Astrocyte (in vitro differentiated cells and primary cell): Measurements from ENCODE around the gene EXOG. TPM values are rescaled to one million over a fixed set of nuclear protein-coding genes. Genes with fewer than 3 reads are reported as not detected.

Experiments used
- DNase-seq: peaks from one replicate; pipeline ENCODE4 v3.0.0-alpha.2; 2010; ENCODE audit warnings: low read depth
- FAIRE-seq: peaks from 2 replicates; lab custom pipeline; 2011; peaks lifted over from hg19 to GRCh38; lab: Jason Lieb, UNC
- H2AFZ ChIP-seq: 2 replicates; pipeline ENCODE4 v1.6.0; 2012; ENCODE audit warnings: low read depth, low read length, inconsistent platforms
- H3K27ac ChIP-seq: 2 replicates; pipeline ENCODE4 v1.5.1; 2011; ENCODE audit warnings: low read depth, low read length, inconsistent platforms
- H3K27me3 ChIP-seq: 2 replicates; pipeline ENCODE4 v1.6.0; 2011; ENCODE audit warnings: low read length, inconsistent platforms; ENCODE audit not compliant: insufficient read depth
- H3K36me3 ChIP-seq: 2 replicates; pipeline ENCODE4 v1.5.1; 2011; ENCODE audit warnings: low read length, inconsistent platforms; ENCODE audit not compliant: insufficient read depth
- H3K4me1 ChIP-seq: 2 replicates; pipeline ENCODE4 v1.5.1; 2011; ENCODE audit warnings: low read length, inconsistent platforms; ENCODE audit not compliant: insufficient read depth
- H3K4me2 ChIP-seq: 2 replicates; pipeline ENCODE4 v1.6.0; 2012; ENCODE audit warnings: low read length, inconsistent platforms
- H3K4me3 ChIP-seq: 2 replicates; pipeline ENCODE4 v1.5.1; 2011; ENCODE audit warnings: low read depth, mild to moderate bottlenecking, low read length, inconsistent platforms; ENCODE audit not compliant: insufficient read depth
- H3K79me2 ChIP-seq: 2 replicates; pipeline ENCODE4 v1.6.0; 2012; ENCODE audit warnings: mild to moderate bottlenecking, low read length, inconsistent platforms; ENCODE audit not compliant: insufficient read depth
- H3K9ac ChIP-seq: 2 replicates; pipeline ENCODE4 v1.6.0; 2012; ENCODE audit warnings: mild to moderate bottlenecking, low read length, inconsistent platforms
- H3K9me3 ChIP-seq: 2 replicates; pipeline ENCODE4 v1.5.1; 2012; ENCODE audit warnings: low read depth, mild to moderate bottlenecking, low read length, inconsistent platforms; ENCODE audit not compliant: insufficient read depth
- H4K20me1 ChIP-seq: 2 replicates; pipeline ENCODE4 v1.6.0; 2012; ENCODE audit warnings: low read length, inconsistent platforms; ENCODE audit not compliant: insufficient read depth
- H3K27ac Mint-ChIP-seq: one replicate; pipeline ENCODE4 v1.8.0; 2021; ENCODE audit warnings: mild to moderate bottlenecking, mixed read lengths; ENCODE audit not compliant: unreplicated experiment
- H3K27me3 Mint-ChIP-seq: one replicate; pipeline ENCODE4 v1.8.0; 2021; ENCODE audit warnings: low read depth, mixed read lengths; ENCODE audit not compliant: unreplicated experiment
- H3K36me3 Mint-ChIP-seq: one replicate; pipeline ENCODE4 v1.8.0; 2021; ENCODE audit warnings: low read depth, mixed read lengths; ENCODE audit not compliant: unreplicated experiment
- H3K4me1 Mint-ChIP-seq: one replicate; pipeline ENCODE4 v1.8.0; 2021; ENCODE audit warnings: low read depth, mixed read lengths; ENCODE audit not compliant: unreplicated experiment
- H3K4me3 Mint-ChIP-seq: one replicate; pipeline ENCODE4 v1.8.0; 2021; ENCODE audit warnings: mild to moderate bottlenecking, moderate library complexity, mixed read lengths; ENCODE audit not compliant: unreplicated experiment
- H3K9me3 Mint-ChIP-seq: one replicate; pipeline ENCODE4 v1.8.0; 2021; ENCODE audit warnings: mild to moderate bottlenecking, mixed read lengths; ENCODE audit not compliant: unreplicated experiment
- CTCF ChIP-seq: IDR thresholded peaks from 2 replicates; pipeline ENCODE4 v1.5.1; 2011; ENCODE audit warnings: low read depth, mild to moderate bottlenecking, inconsistent platforms, low read length, moderate library complexity; ENCODE audit not compliant: insufficient read depth
- EZH2 ChIP-seq: IDR thresholded peaks from 2 replicates; pipeline ENCODE4 v1.6.1; 2012; ENCODE audit warnings: mild to moderate bottlenecking, low read length, inconsistent platforms; ENCODE audit not compliant: insufficient read depth
- total RNA-seq: library from RNA; stranded (reverse); gene quantifications from 2 replicates; pipeline ENCODE4 v1.2.1, GENCODE V29; 2021

Gene EXOG
- total RNA-seq, 1 donor from 2014 or later: 11.5 TPM

DNA sequence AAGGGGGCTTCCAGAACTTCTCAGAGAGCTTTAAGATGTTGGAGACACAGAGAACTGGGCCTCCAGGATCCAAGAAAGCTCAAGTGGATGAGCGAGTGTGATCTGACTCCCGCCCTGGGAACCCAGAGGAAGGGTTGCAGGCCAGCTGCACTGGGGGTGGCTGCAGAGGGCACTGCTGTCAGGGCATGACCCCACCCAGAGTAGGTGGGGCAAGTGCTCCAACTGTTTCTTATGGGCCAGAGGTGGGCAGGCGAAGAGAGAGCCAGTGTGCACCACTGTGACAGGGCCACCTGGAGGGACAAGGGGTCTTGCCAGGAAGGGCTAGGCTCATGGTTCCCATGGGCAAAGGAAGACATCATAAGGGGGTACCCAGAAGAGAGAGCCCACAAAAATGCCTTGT, 48.8 kb downstream of the EXOG start:
- no peaks in the 10 kb centered on the region for H3K9me3 Mint-ChIP-seq
- no peak overlapping the region for H3K4me3 ChIP-seq
- no peak overlapping the region for H3K4me3 Mint-ChIP-seq
- H4K20me1 ChIP-seq: no peaks in the 10 kb centered on the region
- FAIRE-seq (no peak), DNase-seq (no peak)
- H3K27ac Mint-ChIP-seq: no peak overlapping the region
- no peaks in the 10 kb centered on the region for H3K9me3 ChIP-seq
- no peak overlapping the region for H3K4me2 ChIP-seq
- H3K4me1 Mint-ChIP-seq: peaks cover 17% of the 10 kb centered on the region
- H3K27ac ChIP-seq: no peak overlapping the region
- no peak overlapping the region for H3K9ac ChIP-seq
- H3K27me3 Mint-ChIP-seq: peaks cover 26% of the 10 kb centered on the region
- no peak for TF ChIP-seq CTCF
- no peaks in the 10 kb centered on the region for H3K79me2 ChIP-seq
- H3K27me3 ChIP-seq: no peaks in the 10 kb centered on the region
- H3K4me1 ChIP-seq: no peaks in the 10 kb centered on the region
- no peaks in the 10 kb centered on the region for H3K36me3 Mint-ChIP-seq
- H2AFZ ChIP-seq: no peak overlapping the region
- H3K36me3 ChIP-seq: no peaks in the 10 kb centered on the region

DNA sequence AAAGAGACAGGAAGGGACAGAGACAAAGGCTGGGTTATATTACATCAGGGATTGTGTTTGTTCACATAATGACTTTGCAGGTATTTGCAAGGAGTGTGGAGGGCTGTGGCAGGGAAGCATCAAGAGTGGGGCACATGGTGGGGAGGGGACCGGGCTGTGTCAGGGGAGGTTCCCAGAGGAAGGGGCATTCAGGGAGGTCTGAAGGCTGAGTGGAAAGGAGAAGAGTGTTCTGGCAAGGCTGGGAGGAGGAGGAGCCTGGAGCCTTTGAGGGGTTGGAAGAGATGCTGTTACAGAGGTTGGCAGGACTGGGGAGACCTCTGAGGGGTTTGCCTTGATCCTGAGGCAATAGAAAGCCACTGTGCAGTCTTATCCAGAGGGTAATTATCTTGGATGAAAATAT, 49.4 kb downstream of the EXOG start:
- no peak overlapping the region for H3K9ac ChIP-seq
- FAIRE-seq (no peak), DNase-seq (no peak)
- no peak for TF ChIP-seq CTCF
- no peak for TF ChIP-seq EZH2
- H4K20me1 ChIP-seq: no peaks in the 10 kb centered on the region
- Mint-ChIP-seq H3K36me3 (peaks cover 2% of the 10 kb centered on the region), H3K9me3 (no peaks in the 10 kb centered on the region), H3K4me3 (no peak overlapping the region), H3K4me1 (peaks cover 14% of the 10 kb centered on the region), H3K27ac (no peak overlapping the region), H3K27me3 (peaks cover 26% of the 10 kb centered on the region)
- no peaks in the 10 kb centered on the region for H3K9me3 ChIP-seq
- H3K27me3 ChIP-seq: no peaks in the 10 kb centered on the region
- no peaks in the 10 kb centered on the region for H3K36me3 ChIP-seq
- H2AFZ ChIP-seq: no peak overlapping the region
- no peak overlapping the region for H3K27ac ChIP-seq
- no peaks in the 10 kb centered on the region for H3K4me1 ChIP-seq
- no peaks in the 10 kb centered on the region for H3K79me2 ChIP-seq
- H3K4me2 ChIP-seq: no peak overlapping the region
- H3K4me3 ChIP-seq: no peak overlapping the region

DNA sequence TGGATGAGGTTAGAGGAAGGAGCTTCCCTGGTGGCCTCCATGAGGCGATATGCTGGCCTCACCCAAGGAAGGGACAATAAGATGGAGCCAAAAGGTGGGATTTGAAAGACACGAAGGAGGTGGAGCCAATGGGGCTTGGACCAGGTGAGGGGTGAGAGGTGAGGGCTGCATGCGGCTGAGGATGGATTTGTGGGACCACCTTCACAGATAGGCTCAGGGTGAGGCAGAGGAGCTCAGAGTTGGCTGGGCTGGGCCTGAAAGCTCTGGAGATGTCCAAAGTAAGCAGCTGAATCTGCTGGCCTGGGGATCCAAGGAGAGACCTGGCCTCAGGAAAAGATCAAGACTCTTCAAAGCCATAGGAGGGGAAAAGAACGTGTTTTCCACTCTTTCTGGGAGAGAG, 49.8 kb downstream of the EXOG start:
- Mint-ChIP-seq H3K36me3 (peaks cover 2% of the 10 kb centered on the region), H3K4me3 (no peak overlapping the region), H3K4me1 (peaks cover 14% of the 10 kb centered on the region), H3K27ac (no peak overlapping the region), H3K9me3 (no peaks in the 10 kb centered on the region), H3K27me3 (peaks cover 26% of the 10 kb centered on the region)
- H3K27me3 ChIP-seq: no peaks in the 10 kb centered on the region
- H2AFZ ChIP-seq: no peak overlapping the region
- H3K9ac ChIP-seq: no peak overlapping the region
- H3K27ac ChIP-seq: no peak overlapping the region
- H4K20me1 ChIP-seq: no peaks in the 10 kb centered on the region
- no peaks in the 10 kb centered on the region for H3K4me1 ChIP-seq
- no peaks in the 10 kb centered on the region for H3K79me2 ChIP-seq
- TF ChIP-seq EZH2 (no peak), CTCF (no peak)
- DNase-seq (no peak), FAIRE-seq (no peak)
- H3K4me2 ChIP-seq: no peak overlapping the region
- H3K9me3 ChIP-seq: no peaks in the 10 kb centered on the region
- no peak overlapping the region for H3K4me3 ChIP-seq
- no peaks in the 10 kb centered on the region for H3K36me3 ChIP-seq
